GM23248 (cell line): ENCODE data around the gene NEMP2. TPM values are rescaled to one million over a fixed set of nuclear protein-coding genes. Genes with fewer than 3 reads are reported as not detected.

Experiments used
- DNase-seq: peaks from one replicate; pipeline ENCODE4 v3.0.0-alpha.2; 2015
- H2AFZ ChIP-seq: fragments of 200-600 bp; sonication (generic); 2 replicates; pipeline ENCODE4 v1.6.1; 2016; ENCODE audit warnings: antibody characterized with exemption
- H3F3A ChIP-seq: fragments of 200-600 bp; sonication (generic); 2 replicates; pipeline ENCODE4 v1.6.1; 2016; ENCODE audit warnings: mild to moderate bottlenecking, antibody characterized with exemption, mixed run types; ENCODE audit not compliant: insufficient read depth
- H3K27ac ChIP-seq: fragments of 200-600 bp; sonication (generic); 2 replicates; pipeline ENCODE4 v1.5.1; 2016; ENCODE audit warnings: mild to moderate bottlenecking
- H3K27me3 ChIP-seq: fragments of 200-600 bp; sonication (generic); replicated peaks from 2 replicates; pipeline ENCODE4 v1.6.1; 2016; ENCODE audit warnings: mild to moderate bottlenecking; ENCODE audit not compliant: insufficient read depth
- H3K36me3 ChIP-seq: fragments of 200-600 bp; sonication (generic); 2 replicates; pipeline ENCODE4 v1.6.1; 2016; ENCODE audit warnings: low read depth, mild to moderate bottlenecking
- H3K4me1 ChIP-seq: fragments of 200-600 bp; sonication (generic); 2 replicates; pipeline ENCODE4 v1.6.1; 2016; ENCODE audit warnings: mild to moderate bottlenecking; ENCODE audit not compliant: insufficient read depth
- H3K4me2 ChIP-seq: fragments of 200-600 bp; sonication (generic); one replicate; pipeline ENCODE4 v1.6.1; 2016; ENCODE audit warnings: mild to moderate bottlenecking; ENCODE audit not compliant: unreplicated experiment
- H3K4me3 ChIP-seq: fragments of 200-600 bp; sonication (generic); 2 replicates; pipeline ENCODE4 v1.5.1; 2016; ENCODE audit warnings: mild to moderate bottlenecking
- H3K79me2 ChIP-seq: fragments of 200-600 bp; sonication (generic); 2 replicates; pipeline ENCODE4 v1.6.1; 2016; ENCODE audit warnings: mild to moderate bottlenecking; ENCODE audit not compliant: insufficient read depth
- H3K9ac ChIP-seq: fragments of 200-600 bp; sonication (generic); 2 replicates; pipeline ENCODE4 v1.6.1; 2016; ENCODE audit warnings: mild to moderate bottlenecking
- H3K9me2 ChIP-seq: fragments of 200-600 bp; sonication (generic); 2 replicates; pipeline ENCODE4 v1.6.1; 2016; ENCODE audit warnings: mixed run types, mild to moderate bottlenecking, moderate library complexity; ENCODE audit not compliant: insufficient read depth
- H3K9me3 ChIP-seq: fragments of 200-600 bp; sonication (generic); one replicate; pipeline ENCODE4 v1.6.1; 2017; ENCODE audit warnings: low read depth
- H4K20me1 ChIP-seq: fragments of 200-600 bp; sonication (generic); 2 replicates; pipeline ENCODE4 v1.6.0; 2016; ENCODE audit not compliant: insufficient read depth
- EZH2 ChIP-seq: fragments of 200-600 bp; sonication (generic); IDR thresholded peaks from 2 replicates; pipeline ENCODE4 v1.6.1; 2018; ENCODE audit warnings: antibody characterized with exemption, mild to moderate bottlenecking; ENCODE audit not compliant: insufficient read depth, poor library complexity, severe bottlenecking
- EZH2phosphoT487 ChIP-seq: fragments of 200-600 bp; sonication (generic); IDR thresholded peaks from 2 replicates; pipeline ENCODE4 v1.6.1; 2018; ENCODE audit warnings: antibody characterized with exemption, moderate library complexity, mild to moderate bottlenecking, low read depth; ENCODE audit not compliant: insufficient read depth
- WGBS, 2 experiments: methylation state at CpG; one replicate each; pipeline ENCODE4 v1.1.6; 2015 to 2017; ENCODE audit warnings: low lambda C conversion rate in 2 of 2, low coverage in 1 of 2; ENCODE audit errors: missing lambda C conversion rate in 2 of 2; 5-methylcytosine and 5-hydroxymethylcytosine counted together
- in situ Hi-C: fragments of 300-500 bp; cut with MboI; formaldehyde crosslinking; loops from 2 replicates; pipeline ENCODE4 v1.15.0; 2020
- polyA plus RNA-seq: library from polyadenylated mRNA; unstranded; fragments of >200 nt; fragmentation: Nextera tagmentation; extraction: Ambion mirVana; gene quantifications from 2 replicates; pipeline ENCODE4 v1.2.1, GENCODE V29; 2016
- total RNA-seq: library from RNA; depleted of rRNA; stranded (reverse); fragments of >200 nt; shearing (Covaris generic); gene quantifications from 2 replicates; pipeline ENCODE4 v1.2.3, GENCODE V29; 2014

NEMP2 gene
- total and polyA plus RNA-seq, 2 experiments from 2014 or later: 2.7 to 3.8 TPM

DNA sequence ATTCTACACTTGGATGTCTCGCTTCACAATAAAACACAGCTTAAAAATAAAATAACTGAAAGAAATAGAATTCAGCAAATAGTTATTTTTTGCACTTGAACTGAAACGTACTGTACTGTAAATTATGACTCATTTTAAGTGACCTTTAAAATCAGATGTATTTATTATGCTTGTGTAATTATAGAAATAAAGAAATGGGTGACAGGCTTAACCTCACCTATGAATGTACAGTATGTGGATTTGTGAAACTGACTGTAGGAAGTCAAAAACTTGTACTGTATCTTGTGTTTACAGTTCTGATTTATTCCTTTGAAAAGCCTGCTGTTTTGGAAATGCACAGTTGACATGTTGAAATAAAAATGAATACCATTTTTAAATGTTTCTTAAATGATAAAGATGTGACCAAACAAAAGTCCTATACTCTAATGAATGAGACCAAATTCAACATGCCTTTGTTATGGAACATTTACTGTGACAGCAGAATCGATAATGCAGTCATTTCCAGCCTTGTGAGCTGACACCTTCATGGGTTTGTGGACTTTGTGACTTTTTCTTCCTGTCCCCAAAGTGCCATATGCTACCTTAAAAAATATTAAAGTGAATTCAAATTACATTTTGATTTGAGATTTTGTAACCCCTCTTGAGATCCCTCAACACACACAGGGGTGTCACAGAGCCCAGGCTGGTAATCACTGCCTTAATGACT lies 32.7 kb downstream of the NEMP2 start:
- no peak overlapping the region for H3K27ac ChIP-seq
- no peak overlapping the region for H3K4me2 ChIP-seq

DNA sequence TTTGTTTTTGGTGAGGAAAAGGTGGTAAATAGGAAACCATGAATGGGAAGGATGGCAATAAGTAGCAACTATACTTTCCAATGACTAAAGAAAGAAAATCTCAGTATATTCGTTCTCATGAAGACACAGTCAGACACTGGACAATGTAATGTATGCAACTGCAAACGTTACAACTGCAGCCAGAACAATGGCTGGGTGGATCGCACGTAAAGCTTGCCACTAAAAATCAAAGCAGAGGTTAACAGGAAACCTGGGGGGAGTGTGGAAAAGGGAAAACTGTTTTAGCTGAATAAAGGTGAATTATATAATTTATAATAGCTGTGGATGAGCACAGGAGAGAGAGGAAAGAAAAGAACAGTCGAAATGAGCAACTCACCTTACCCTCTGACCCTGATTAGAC lies 33.3 kb downstream of the NEMP2 start:
- H3K9me2 ChIP-seq: no peaks in the 10 kb centered on the region
- no peaks in the 10 kb centered on the region for H3K9me3 ChIP-seq
- H2AFZ ChIP-seq: no peak overlapping the region
- no peak for DNase-seq
- H3K36me3 ChIP-seq: no peaks in the 10 kb centered on the region
- no peak overlapping the region for H3K27ac ChIP-seq
- H3K4me1 ChIP-seq: peaks cover 7% of the 10 kb centered on the region; the same call in 1 of the 2 replicates
- no peak overlapping the region for H3K9ac ChIP-seq
- no peaks in the 10 kb centered on the region for H3K79me2 ChIP-seq
- TF ChIP-seq EZH2phosphoT487: no peak
- TF ChIP-seq EZH2: no peak
- H4K20me1 ChIP-seq: no peaks in the 10 kb centered on the region
- H3F3A ChIP-seq: no peaks in the 10 kb centered on the region
- no peaks in the 10 kb centered on the region for H3K27me3 ChIP-seq
- 85 to 92% methylated on average over 5 of the region's 5 CpGs for WGBS, 2 experiments
- no peak overlapping the region for H3K4me2 ChIP-seq
- in situ Hi-C loops: loop anchor here (10.0 kb wide), 1 partner anchor 416 kb away; no protein-coding TSS in a partner anchor
- H3K4me3 ChIP-seq: no peak overlapping the region

More for the DNA sequence above, 32.7 kb downstream of the NEMP2 start:
- no peaks in the 10 kb centered on the region for H4K20me1 ChIP-seq
- in situ Hi-C loops: loop anchor here (10.0 kb wide), 1 partner anchor 417 kb away; no protein-coding TSS in a partner anchor
- TF ChIP-seq EZH2: no peak
- TF ChIP-seq EZH2phosphoT487: no peak
- H3K4me3 ChIP-seq: no peak overlapping the region
- no peaks in the 10 kb centered on the region for H3F3A ChIP-seq
- H3K9me3 ChIP-seq: no peaks in the 10 kb centered on the region
- H3K9ac ChIP-seq: no peak overlapping the region
- H3K79me2 ChIP-seq: no peaks in the 10 kb centered on the region
- no peak overlapping the region for H2AFZ ChIP-seq
- peak; percentile 12 for DNase-seq
- peaks cover 7% of the 10 kb centered on the region; the same call in 1 of the 2 replicates for H3K4me1 ChIP-seq
- no peaks in the 10 kb centered on the region for H3K27me3 ChIP-seq
- no peaks in the 10 kb centered on the region for H3K36me3 ChIP-seq
- 68 to 71% methylated on average over 3 of the region's 3 CpGs for whole genome bisulfite sequencing, 2 experiments
- no peaks in the 10 kb centered on the region for H3K9me2 ChIP-seq

DNA sequence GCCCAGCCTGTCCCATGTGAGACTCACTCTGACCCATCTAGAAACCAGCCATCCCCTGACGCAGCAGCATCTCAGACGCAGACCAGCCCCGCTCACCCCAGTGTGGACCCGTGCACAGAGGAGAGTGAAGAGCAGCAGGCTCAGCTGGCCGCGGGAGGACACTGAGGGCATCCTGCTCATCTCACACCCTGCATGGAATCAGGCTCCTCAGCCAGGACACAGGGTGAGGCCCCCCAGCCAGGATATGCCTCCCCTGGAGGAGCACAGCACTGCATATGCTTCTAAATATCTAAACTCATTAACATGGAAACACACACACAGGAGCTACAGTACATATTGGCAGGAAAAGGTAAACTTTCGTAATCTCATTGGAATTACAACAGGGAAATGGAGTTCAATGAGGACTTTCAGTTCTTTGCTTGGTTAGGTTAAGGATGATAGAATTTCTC lies 34.4 kb downstream of the NEMP2 start:
- Histone ChIP-seq H4K20me1 (no peaks in the 10 kb centered on the region), H3K27ac (no peak overlapping the region), H3K4me3 (no peak overlapping the region), H3K27me3 (no peaks in the 10 kb centered on the region), H3K79me2 (no peaks in the 10 kb centered on the region), H3K4me2 (no peak overlapping the region), H3K36me3 (no peaks in the 10 kb centered on the region), H2AFZ (no peak overlapping the region), H3K9ac (no peak overlapping the region), H3F3A (no peaks in the 10 kb centered on the region), H3K9me3 (no peaks in the 10 kb centered on the region), H3K4me1 (peaks cover 7% of the 10 kb centered on the region; the same call in 1 of the 2 replicates), H3K9me2 (no peaks in the 10 kb centered on the region)
- TF ChIP-seq EZH2: no peak
- TF ChIP-seq EZH2phosphoT487: no peak
- DNase-seq: no peak
- in situ Hi-C loops: loop anchor here (10.0 kb wide), 1 partner anchor 415 kb away; no protein-coding TSS in a partner anchor
- 83 to 87% methylated on average over 6 to 7 of the region's 7 CpGs for WGBS, 2 experiments

DNA sequence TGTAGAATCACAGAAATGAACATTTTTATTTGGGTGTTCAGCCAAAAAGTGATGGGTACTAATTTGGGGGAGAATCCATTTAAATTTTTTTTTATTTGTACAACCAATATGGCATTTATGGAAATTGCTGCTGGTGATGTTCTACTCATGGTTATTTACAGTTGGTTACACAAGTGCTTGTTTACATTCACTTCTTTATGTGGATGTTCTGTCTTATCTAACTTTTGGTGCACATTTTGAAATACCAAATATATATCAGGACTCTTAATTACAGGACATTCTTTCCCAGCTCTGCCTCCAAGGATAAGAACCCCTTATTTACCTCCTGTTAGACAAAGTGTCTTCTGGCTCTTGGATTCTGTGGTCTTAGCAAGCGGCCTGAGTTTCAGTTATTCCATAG lies 35.2 kb downstream of the NEMP2 start:
- Histone ChIP-seq H3K36me3 (no peaks in the 10 kb centered on the region), H3K27me3 (no peaks in the 10 kb centered on the region), H4K20me1 (no peaks in the 10 kb centered on the region), H3K4me2 (no peak overlapping the region), H3F3A (no peaks in the 10 kb centered on the region), H3K4me3 (no peak overlapping the region), H3K9ac (no peak overlapping the region), H3K9me2 (no peaks in the 10 kb centered on the region), H3K4me1 (peaks cover 7% of the 10 kb centered on the region; the same call in 1 of the 2 replicates), H3K79me2 (no peaks in the 10 kb centered on the region), H2AFZ (no peak overlapping the region), H3K9me3 (no peaks in the 10 kb centered on the region), H3K27ac (no peak overlapping the region)
- no peak for DNase-seq
- no peak for TF ChIP-seq EZH2phosphoT487
- no peak for TF ChIP-seq EZH2
- in situ Hi-C loops: no loop called here
- WGBS, 2 experiments: 100% methylated on average over 1 of the region's 1 CpG
